Central memory CD4-positive, alpha-beta T cell (primary cell): ENCODE results near the gene CXorf49.
"Not testable (repeated sequence)": the region's sequence is repeated elsewhere in the genome, so short reads cannot be mapped to it uniquely, and the experiment has no call there.

ENCODE experiments used
- DNase-seq: peaks from one replicate; pipeline ENCODE4 v3.0.0; 2022
- total RNA-seq, 3 experiments: gene quantifications; one replicate each; lab custom pipeline; 2026; lab: John Stamatoyannopoulos, UW

Gene CXorf49
- 0 reads per million in 3 experiments for total RNA-seq

DNA sequence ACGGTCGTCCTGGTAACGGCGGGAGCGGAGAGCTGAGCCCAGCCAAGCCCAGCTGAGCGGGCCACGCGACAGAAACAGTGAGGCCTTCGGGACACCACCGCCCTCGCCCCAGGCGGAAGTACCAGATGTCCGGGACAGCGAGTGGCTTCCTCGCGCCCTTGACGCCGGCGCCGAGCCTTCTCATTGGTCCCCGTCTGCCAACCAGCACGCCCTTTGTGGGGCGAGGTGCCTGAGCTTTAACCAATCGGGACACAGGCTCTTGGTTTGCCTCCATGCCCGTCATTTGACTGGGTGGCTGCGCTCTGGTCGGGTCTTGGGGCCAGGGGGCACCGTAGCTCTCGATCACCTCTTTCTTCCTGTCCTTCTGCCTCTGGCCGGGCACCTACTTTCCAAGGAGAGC lies at the start of gene CXorf49:
Gene CXorf49, minus strand, starts transcription at position 101 of the 400 bp plus-strand sequence. CDS start 134 bp downstream, outside the sequence.
- not testable (repeated sequence) for DNase-seq

- DNase-seq: not testable (repeated sequence)
Measured at GRCh38 chrX:71767134-71767533, 49.0 kb upstream of the CXorf49 start.

- DNase-seq: not testable (repeated sequence)
Measured at GRCh38 chrX:71765613-71766012, 47.5 kb upstream of the CXorf49 start.

- not testable (repeated sequence) for DNase-seq
Measured at GRCh38 chrX:71764832-71765231, 46.7 kb upstream of the CXorf49 start.

DNA sequence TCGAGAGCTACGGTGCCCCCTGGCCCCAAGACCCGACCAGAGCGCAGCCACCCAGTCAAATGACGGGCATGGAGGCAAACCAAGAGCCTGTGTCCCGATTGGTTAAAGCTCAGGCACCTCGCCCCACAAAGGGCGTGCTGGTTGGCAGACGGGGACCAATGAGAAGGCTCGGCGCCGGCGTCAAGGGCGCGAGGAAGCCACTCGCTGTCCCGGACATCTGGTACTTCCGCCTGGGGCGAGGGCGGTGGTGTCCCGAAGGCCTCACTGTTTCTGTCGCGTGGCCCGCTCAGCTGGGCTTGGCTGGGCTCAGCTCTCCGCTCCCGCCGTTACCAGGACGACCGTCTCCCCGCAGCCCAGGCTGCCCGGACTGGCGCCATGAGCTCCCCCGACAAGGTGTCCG lies 45.0 kb upstream of the CXorf49 start, which contains the start of gene CXorf49B:
Gene CXorf49B, plus strand, starts transcription at position 301 of the 400 bp plus-strand sequence. Its CDS starts 75 bp downstream, at position 376.
- not testable (repeated sequence) for DNase-seq

GRCh38 chrX:71760688-71761281 lies 42.7 kb upstream of the CXorf49 start:
- not testable (repeated sequence) for DNase-seq

- not testable (repeated sequence) for DNase-seq
Measured at GRCh38 chrX:71720289-71720886, 2.3 kb upstream of the CXorf49 start.

DNA sequence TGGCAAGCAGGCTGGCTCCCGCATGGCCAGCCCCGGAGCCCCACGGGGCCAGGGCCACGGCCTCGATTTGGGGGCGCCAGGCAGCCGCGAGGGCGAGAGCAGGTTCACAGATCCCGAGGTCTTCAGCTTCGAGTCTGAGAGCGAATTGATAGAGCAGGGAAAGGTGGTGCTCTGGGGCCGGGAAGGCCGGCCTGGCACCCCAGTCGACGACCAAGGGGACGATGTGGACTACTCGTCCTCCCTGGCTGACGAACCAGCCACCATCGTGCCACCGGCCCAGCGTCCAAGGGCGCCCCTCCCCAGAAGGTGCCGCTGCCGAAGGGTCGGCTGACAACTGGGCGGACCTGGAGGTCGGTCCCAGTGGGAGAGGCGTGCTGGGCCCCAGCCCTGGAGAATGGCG lies 1.1 kb upstream of the CXorf49 start:
- DNase-seq: not testable (repeated sequence)

GRCh38 chrX:71716323-71716722 lies 1.8 kb downstream of the CXorf49 start:
- not testable (repeated sequence) for DNase-seq

DNA sequence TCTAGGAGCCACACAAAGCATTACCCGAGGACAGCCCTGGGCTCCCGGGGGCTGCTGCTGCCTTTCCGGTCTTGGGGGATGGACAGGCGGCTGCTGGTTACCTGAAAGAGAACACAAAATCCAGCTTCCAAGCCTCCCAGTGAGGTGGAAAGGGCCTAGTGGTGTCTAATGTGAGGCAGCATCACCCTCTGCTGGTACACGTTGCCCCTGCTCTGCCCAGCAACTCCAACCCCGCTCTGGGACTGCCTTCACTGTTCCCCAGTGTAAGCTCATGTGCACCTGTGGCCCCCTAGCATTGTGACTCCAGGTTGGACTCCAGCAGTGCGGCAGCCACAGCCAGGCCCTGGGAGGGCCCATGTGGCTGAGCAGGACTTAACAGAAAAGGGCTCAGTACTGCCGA lies 2.5 kb downstream of the CXorf49 start:
- DNase-seq: not testable (repeated sequence)

- not testable (repeated sequence) for DNase-seq
Measured at GRCh38 chrX:71714064-71714463, 4.0 kb downstream of the CXorf49 start.

GRCh38 chrX:71702853-71703252 lies 15.2 kb downstream of the CXorf49 start:
- DNase-seq: not testable (repeated sequence)

DNA sequence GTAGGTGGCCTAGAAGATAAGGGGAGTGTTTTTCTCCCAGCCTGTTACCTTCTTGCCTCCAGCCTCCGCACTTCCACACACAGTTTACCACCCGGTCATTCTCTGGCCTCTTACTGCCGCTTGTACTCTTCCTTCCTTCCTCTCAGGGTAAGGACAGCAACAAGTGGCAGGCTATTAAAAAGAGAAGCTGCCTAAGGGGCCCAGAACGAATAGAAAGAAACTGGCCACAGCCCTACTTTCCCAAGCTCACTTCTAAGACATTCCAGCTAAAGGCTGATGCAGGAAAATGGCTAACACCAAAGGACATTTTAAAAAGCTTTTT lies 19.1 kb downstream of the CXorf49 start:
- not testable (repeated sequence) for DNase-seq

DNA sequence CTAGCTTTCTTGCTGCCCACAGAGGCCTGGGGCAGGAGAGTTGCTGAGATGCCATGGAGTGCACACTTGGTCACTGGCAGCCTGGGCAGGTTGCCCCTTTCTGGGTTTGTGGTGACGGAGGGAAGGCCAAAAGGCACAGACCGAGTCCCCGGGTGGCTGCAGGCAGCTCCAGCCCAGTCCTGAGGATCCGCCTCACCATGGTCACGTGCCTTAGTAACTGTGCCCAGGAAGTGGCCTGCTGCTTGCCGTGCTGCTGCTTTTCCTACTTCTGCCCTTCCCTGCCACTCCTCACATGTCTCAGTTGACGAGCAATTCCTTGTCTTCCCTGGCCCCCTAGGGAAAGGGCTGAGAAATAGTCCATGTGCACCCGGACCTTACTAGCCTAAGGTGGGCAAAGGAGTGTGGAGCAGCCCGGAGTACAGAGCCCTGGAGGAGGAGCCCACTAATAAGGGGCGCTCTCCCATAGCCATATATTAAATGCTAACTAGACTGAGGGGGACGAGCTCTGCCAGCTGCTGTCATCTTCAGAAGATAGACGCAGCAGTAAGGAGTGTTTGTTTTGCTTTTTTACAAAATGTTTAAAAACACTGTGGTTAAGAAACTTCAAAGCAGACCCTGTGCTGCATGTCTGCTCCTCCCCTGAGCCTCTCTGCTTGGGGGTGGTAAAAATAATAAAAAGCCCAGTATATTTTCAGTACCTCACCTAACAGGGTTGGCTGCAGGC lies 19.6 kb downstream of the CXorf49 start:
- not testable (repeated sequence) for DNase-seq

DNA sequence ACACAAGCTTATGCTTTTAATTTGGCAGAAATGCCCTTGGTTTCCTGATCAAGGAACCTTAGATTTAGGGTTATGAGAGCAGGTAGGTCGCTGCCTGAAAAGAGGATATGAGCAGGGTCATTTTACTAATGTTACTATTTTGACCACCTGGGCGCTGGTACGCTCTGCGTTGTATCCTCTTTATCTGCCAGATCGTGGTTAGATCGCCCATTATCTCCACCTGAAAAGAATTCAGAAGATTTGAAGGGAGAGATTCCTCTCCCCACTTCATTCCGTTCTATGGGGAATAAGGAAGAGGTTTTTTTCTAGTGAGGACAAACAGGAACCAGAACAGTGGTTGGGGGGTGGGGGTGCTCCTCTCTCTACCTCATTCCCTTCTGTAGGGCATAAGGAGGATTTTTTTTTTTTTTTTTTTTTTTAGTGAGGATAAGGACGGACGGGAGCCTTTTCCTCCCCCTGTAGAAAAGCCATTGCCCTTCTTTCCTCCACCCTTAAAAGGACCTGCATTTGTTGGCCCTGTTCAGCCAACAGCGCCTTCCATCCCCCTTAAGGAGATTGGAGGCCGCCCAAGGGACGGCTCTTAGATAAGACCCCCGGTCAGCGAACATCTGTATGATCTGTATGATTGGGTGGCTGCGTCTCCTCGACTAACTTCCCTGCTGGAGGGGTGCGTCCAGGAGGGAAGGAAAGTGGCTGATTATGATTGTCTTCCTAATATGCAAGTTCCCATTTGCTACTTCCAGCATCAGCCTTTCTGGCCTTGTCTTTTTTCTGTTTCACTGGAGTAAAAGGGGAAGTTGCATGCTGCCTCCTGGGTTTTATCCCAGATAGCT lies 20.4 kb downstream of the CXorf49 start:
- DNase-seq: not testable (repeated sequence)

DNA sequence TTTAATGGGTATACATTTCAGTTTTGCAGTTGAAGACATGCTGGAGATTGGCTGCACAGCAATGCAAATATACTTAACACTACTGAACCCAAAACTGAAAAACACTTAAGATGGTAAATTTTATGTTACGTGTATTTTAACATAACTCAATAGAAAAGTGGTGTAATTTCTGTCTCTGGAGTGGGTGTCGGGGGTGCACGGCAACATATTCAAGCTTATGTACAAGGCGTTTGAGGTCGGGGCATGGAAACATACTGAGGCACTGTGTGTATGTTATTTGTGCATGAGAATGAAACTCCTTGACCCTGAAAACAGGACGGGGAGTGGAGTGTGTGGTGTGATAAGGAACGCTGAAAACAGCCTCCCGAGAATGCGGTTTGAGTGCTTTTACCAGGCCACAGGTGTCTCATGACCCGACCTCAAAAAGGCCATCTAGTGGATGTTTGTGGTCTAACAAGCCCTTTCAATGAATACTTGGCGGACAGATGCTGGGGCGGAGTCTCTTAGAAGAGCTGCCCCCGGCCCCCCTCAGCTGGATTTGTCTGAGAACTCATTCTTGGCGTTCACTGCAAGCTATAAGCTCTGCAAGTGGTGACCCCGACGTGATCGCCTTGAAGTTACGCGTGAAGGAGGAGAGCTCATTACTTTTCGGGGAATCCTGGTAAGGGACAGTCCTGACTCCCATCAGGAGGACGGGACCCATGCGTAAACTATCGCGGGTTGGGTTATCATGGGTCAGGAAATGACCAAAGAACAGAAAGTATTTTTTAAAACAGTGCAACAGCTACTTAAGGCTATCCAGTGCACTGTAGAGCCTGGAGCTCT lies 21.2 kb downstream of the CXorf49 start:
- not testable (repeated sequence) for DNase-seq

- no peak for DNase-seq
Measured at GRCh38 chrX:71679575-71680207, 38.4 kb downstream of the CXorf49 start.

DNA sequence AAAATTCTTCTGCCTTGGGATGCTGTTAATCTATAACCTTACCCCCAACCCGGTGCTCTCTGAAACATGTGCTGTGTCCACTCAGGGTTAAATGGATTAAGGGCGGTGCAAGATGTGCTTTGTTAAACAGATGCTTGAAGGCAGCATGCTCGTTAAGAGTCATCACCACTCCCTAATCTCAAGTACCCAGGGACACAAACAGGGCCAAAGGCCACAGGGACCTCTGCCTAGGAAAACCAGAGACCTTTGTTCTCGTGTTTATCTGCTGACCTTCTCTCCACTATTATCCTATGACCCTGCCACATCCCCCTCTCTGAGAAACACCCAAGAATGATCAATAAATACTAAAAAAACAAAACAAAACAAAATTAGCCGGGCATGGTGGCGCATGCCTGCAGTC lies 40.9 kb downstream of the CXorf49 start:
- not testable (repeated sequence) for DNase-seq

- not testable (repeated sequence) for DNase-seq
Measured at GRCh38 chrX:71676068-71676795, 41.9 kb downstream of the CXorf49 start.

- DNase-seq: not testable (repeated sequence)
Measured at GRCh38 chrX:71675636-71676035, 42.4 kb downstream of the CXorf49 start.

DNA sequence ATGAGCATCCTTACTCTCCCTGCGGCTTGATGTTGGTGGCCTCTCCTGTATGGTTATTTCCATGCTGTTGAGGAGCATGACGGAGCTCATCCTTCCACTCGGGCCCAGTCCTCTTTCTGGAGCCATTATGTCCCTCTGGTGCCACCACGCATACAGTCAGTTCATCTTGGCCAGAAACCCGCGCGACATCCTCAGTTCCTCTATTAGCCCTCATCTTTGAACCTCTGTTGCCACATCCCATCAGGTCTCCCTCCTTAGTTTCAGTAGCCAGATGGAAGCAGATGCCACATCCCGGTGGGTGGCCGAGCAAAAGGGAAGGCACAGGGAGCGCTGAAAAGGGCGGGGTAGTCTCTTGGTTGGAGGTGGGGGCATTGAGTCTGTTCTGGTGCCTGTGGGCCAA lies 46.1 kb downstream of the CXorf49 start:
- no peak for DNase-seq
